GM23248 (cell line): ENCODE data around the gene SPINK14. TPM values are rescaled to one million over a fixed set of nuclear protein-coding genes. Genes with fewer than 3 reads are reported as not detected.
A peak's percentile ranks its signal among the peaks of the same experiment; 100 is the strongest.

Experiments used
- DNase-seq: peaks from one replicate; pipeline ENCODE4 v3.0.0-alpha.2; 2015
- H2AFZ ChIP-seq: fragments of 200-600 bp; sonication (generic); 2 replicates; pipeline ENCODE4 v1.6.1; 2016; ENCODE audit warnings: antibody characterized with exemption
- H3F3A ChIP-seq: fragments of 200-600 bp; sonication (generic); 2 replicates; pipeline ENCODE4 v1.6.1; 2016; ENCODE audit warnings: mild to moderate bottlenecking, antibody characterized with exemption, mixed run types; ENCODE audit not compliant: insufficient read depth
- H3K27ac ChIP-seq: fragments of 200-600 bp; sonication (generic); 2 replicates; pipeline ENCODE4 v1.5.1; 2016; ENCODE audit warnings: mild to moderate bottlenecking
- H3K27me3 ChIP-seq: fragments of 200-600 bp; sonication (generic); replicated peaks from 2 replicates; pipeline ENCODE4 v1.6.1; 2016; ENCODE audit warnings: mild to moderate bottlenecking; ENCODE audit not compliant: insufficient read depth
- H3K36me3 ChIP-seq: fragments of 200-600 bp; sonication (generic); 2 replicates; pipeline ENCODE4 v1.6.1; 2016; ENCODE audit warnings: low read depth, mild to moderate bottlenecking
- H3K4me1 ChIP-seq: fragments of 200-600 bp; sonication (generic); 2 replicates; pipeline ENCODE4 v1.6.1; 2016; ENCODE audit warnings: mild to moderate bottlenecking; ENCODE audit not compliant: insufficient read depth
- H3K4me2 ChIP-seq: fragments of 200-600 bp; sonication (generic); one replicate; pipeline ENCODE4 v1.6.1; 2016; ENCODE audit warnings: mild to moderate bottlenecking; ENCODE audit not compliant: unreplicated experiment
- H3K4me3 ChIP-seq: fragments of 200-600 bp; sonication (generic); 2 replicates; pipeline ENCODE4 v1.5.1; 2016; ENCODE audit warnings: mild to moderate bottlenecking
- H3K79me2 ChIP-seq: fragments of 200-600 bp; sonication (generic); 2 replicates; pipeline ENCODE4 v1.6.1; 2016; ENCODE audit warnings: mild to moderate bottlenecking; ENCODE audit not compliant: insufficient read depth
- H3K9ac ChIP-seq: fragments of 200-600 bp; sonication (generic); 2 replicates; pipeline ENCODE4 v1.6.1; 2016; ENCODE audit warnings: mild to moderate bottlenecking
- H3K9me2 ChIP-seq: fragments of 200-600 bp; sonication (generic); 2 replicates; pipeline ENCODE4 v1.6.1; 2016; ENCODE audit warnings: mixed run types, mild to moderate bottlenecking, moderate library complexity; ENCODE audit not compliant: insufficient read depth
- H3K9me3 ChIP-seq: fragments of 200-600 bp; sonication (generic); one replicate; pipeline ENCODE4 v1.6.1; 2017; ENCODE audit warnings: low read depth
- H4K20me1 ChIP-seq: fragments of 200-600 bp; sonication (generic); 2 replicates; pipeline ENCODE4 v1.6.0; 2016; ENCODE audit not compliant: insufficient read depth
- EZH2 ChIP-seq: fragments of 200-600 bp; sonication (generic); IDR thresholded peaks from 2 replicates; pipeline ENCODE4 v1.6.1; 2018; ENCODE audit warnings: antibody characterized with exemption, mild to moderate bottlenecking; ENCODE audit not compliant: insufficient read depth, poor library complexity, severe bottlenecking
- EZH2phosphoT487 ChIP-seq: fragments of 200-600 bp; sonication (generic); IDR thresholded peaks from 2 replicates; pipeline ENCODE4 v1.6.1; 2018; ENCODE audit warnings: antibody characterized with exemption, moderate library complexity, mild to moderate bottlenecking, low read depth; ENCODE audit not compliant: insufficient read depth
- WGBS, 2 experiments: methylation state at CpG; one replicate each; pipeline ENCODE4 v1.1.6; 2015 to 2017; ENCODE audit warnings: low lambda C conversion rate in 2 of 2, low coverage in 1 of 2; ENCODE audit errors: missing lambda C conversion rate in 2 of 2; 5-methylcytosine and 5-hydroxymethylcytosine counted together
- in situ Hi-C: fragments of 300-500 bp; cut with MboI; formaldehyde crosslinking; loops from 2 replicates; pipeline ENCODE4 v1.15.0; 2020
- polyA plus RNA-seq: library from polyadenylated mRNA; unstranded; fragments of >200 nt; fragmentation: Nextera tagmentation; extraction: Ambion mirVana; gene quantifications from 2 replicates; pipeline ENCODE4 v1.2.1, GENCODE V29; 2016
- small RNA-seq: library from RNA; depleted of rRNA; stranded (forward); fragments of <200 nt; gene quantifications from one replicate; pipeline ENCODE3, GENCODE V24; 2014; ENCODE audit warnings: low read depth, low replicate concordance
- total RNA-seq: library from RNA; depleted of rRNA; stranded (reverse); fragments of >200 nt; shearing (Covaris generic); gene quantifications from 2 replicates; pipeline ENCODE4 v1.2.3, GENCODE V29; 2014; rRNA removed

Gene SPINK14
- total and polyA plus RNA-seq, 2 experiments from 2014 or later, result not detected

- H3K9me2 ChIP-seq, result no peaks in the 10 kb centered on the region
- no peaks in the 10 kb centered on the region for H3K36me3 ChIP-seq
- H3K27me3 ChIP-seq, result no peaks in the 10 kb centered on the region
- H3K9ac ChIP-seq, result no peak overlapping the region
- DNase-seq, result no peak
- H4K20me1 ChIP-seq, result no peaks in the 10 kb centered on the region
- in situ Hi-C loops, result no loop called here
- H3K4me2 ChIP-seq, result no peak overlapping the region
- no peak overlapping the region for H3K4me3 ChIP-seq
- no peaks in the 10 kb centered on the region for H3K4me1 ChIP-seq
- H2AFZ ChIP-seq, result no peak overlapping the region
- 12 to 21% methylated on average over 6 of the region's 6 CpGs for WGBS, 2 experiments
- H3K9me3 ChIP-seq, result no peaks in the 10 kb centered on the region
- no peak for TF ChIP-seq EZH2
- TF ChIP-seq EZH2phosphoT487, result no peak
- H3K27ac ChIP-seq, result no peak overlapping the region
- no peaks in the 10 kb centered on the region for H3K79me2 ChIP-seq
- no peaks in the 10 kb centered on the region for H3F3A ChIP-seq
Measured at GRCh38 chr5:148221508-148221907, 53.2 kb downstream of the SPINK14 start.

GRCh38 chr5:148224117-148224742, 55.9 kb downstream of the SPINK14 start:
- Histone ChIP-seq H2AFZ (no peak overlapping the region), H3K79me2 (no peaks in the 10 kb centered on the region), H3F3A (no peaks in the 10 kb centered on the region), H3K9me2 (no peaks in the 10 kb centered on the region), H3K27ac (no peak overlapping the region), H3K4me2 (no peak overlapping the region), H3K4me1 (no peaks in the 10 kb centered on the region), H3K9ac (no peak overlapping the region), H3K4me3 (no peak overlapping the region), H3K36me3 (no peaks in the 10 kb centered on the region), H3K27me3 (no peaks in the 10 kb centered on the region), H4K20me1 (no peaks in the 10 kb centered on the region), H3K9me3 (no peaks in the 10 kb centered on the region)
- peak; percentile 38 for DNase-seq
- in situ Hi-C loops, result no loop called here
- WGBS, 2 experiments, result 3 to 5% methylated on average over 2 of the region's 2 CpGs
- TF ChIP-seq EZH2 (no peak), EZH2phosphoT487 (no peak)

Small RNA genes within 50 kb of the gene (small RNA-seq; reads per million reads assigned to genes)
- gene HMGN1P16, result not detected

Other genes with a start within 250 kb of the SPINK14 start
- not detected in 2 replicates for gene SPINK5, start 104.6 kb upstream of the SPINK14 start, total RNA-seq
- not detected in 2 replicates for gene SPINK5, start 104.6 kb upstream of the SPINK14 start, polyA plus RNA-seq
- gene SPINK6, start 34.5 kb downstream of the SPINK14 start, total RNA-seq, result not detected in 2 replicates
- gene SPINK6, start 34.5 kb downstream of the SPINK14 start, polyA plus RNA-seq, result not detected in 2 replicates
- gene MARCOL, start 70.0 kb downstream of the SPINK14 start, total RNA-seq, result not detected in 2 replicates
- not detected in 2 replicates for gene MARCOL, start 70.0 kb downstream of the SPINK14 start, polyA plus RNA-seq
- not detected in 2 replicates for gene SPINK13, start 100.2 kb downstream of the SPINK14 start, total RNA-seq
- gene SPINK13, start 100.2 kb downstream of the SPINK14 start, polyA plus RNA-seq, result not detected in 2 replicates
- gene SPINK7, start 143.9 kb downstream of the SPINK14 start, total RNA-seq, result not detected in 2 replicates
- gene SPINK7, start 143.9 kb downstream of the SPINK14 start, polyA plus RNA-seq, result not detected in 2 replicates
- gene SPINK9, start 167.0 kb downstream of the SPINK14 start, total RNA-seq, result not detected in 2 replicates
- not detected in 2 replicates for gene SPINK9, start 167.0 kb downstream of the SPINK14 start, polyA plus RNA-seq
- 42.9 and 55.3 TPM in 2 replicates for gene FBXO38, start 215.4 kb downstream of the SPINK14 start, total RNA-seq
- 16.7 and 17.1 TPM in 2 replicates for gene FBXO38, start 215.4 kb downstream of the SPINK14 start, polyA plus RNA-seq